ENCODE results near the gene ARHGEF12.

The ARHGEF12 gene

GRCh38 chr11:120432056-120433018, 96.1 kb downstream of the ARHGEF12 start:
- DNase-seq, result no peak

GRCh38 chr11:120441592-120441991, 105.4 kb downstream of the ARHGEF12 start:
- DNase-seq, result no peak

GRCh38 chr11:120442031-120442430, 105.8 kb downstream of the ARHGEF12 start:
- DNase-seq, result no peak

- DNase-seq, result no peak
Observed at GRCh38 chr11:120446802-120447201, 110.6 kb downstream of the ARHGEF12 start.

- DNase-seq, result no peak
Observed at GRCh38 chr11:120448240-120448639, 112.0 kb downstream of the ARHGEF12 start.

GRCh38 chr11:120455487-120455886, 119.3 kb downstream of the ARHGEF12 start:
- DNase-seq, result no peak

- no peak for DNase-seq
Observed at GRCh38 chr11:120457996-120458395, 121.8 kb downstream of the ARHGEF12 start.

- no peak for DNase-seq
Observed at GRCh38 chr11:120462825-120463224, 126.6 kb downstream of the ARHGEF12 start.

- no peak for DNase-seq
Observed at GRCh38 chr11:120465921-120466534, 129.8 kb downstream of the ARHGEF12 start.

GRCh38 chr11:120467627-120468026, 131.4 kb downstream of the ARHGEF12 start:
- no peak for DNase-seq

- no peak for DNase-seq
Observed at GRCh38 chr11:120471131-120471530, 134.9 kb downstream of the ARHGEF12 start.

GRCh38 chr11:120471994-120472393, 135.8 kb downstream of the ARHGEF12 start:
- no peak for DNase-seq

- DNase-seq, result no peak
Observed at GRCh38 chr11:120473503-120473902, 137.3 kb downstream of the ARHGEF12 start.

- DNase-seq, result no peak
Observed at GRCh38 chr11:120482149-120482548, 145.9 kb downstream of the ARHGEF12 start.

- DNase-seq, result no peak
Observed at GRCh38 chr11:120484722-120485121, 148.5 kb downstream of the ARHGEF12 start.

GRCh38 chr11:120486138-120486537, 149.9 kb downstream of the ARHGEF12 start:
- no peak for DNase-seq

- no peak for DNase-seq
Observed at GRCh38 chr11:120489799-120490198, 153.6 kb downstream of the ARHGEF12 start.

GRCh38 chr11:120492486-120492885, 156.3 kb downstream of the ARHGEF12 start:
- no peak for DNase-seq

- no peak for DNase-seq
Observed at GRCh38 chr11:120494595-120494994, 158.4 kb downstream of the ARHGEF12 start.

GRCh38 chr11:120499088-120499487, 162.9 kb downstream of the ARHGEF12 start:
- no peak for DNase-seq

GRCh38 chr11:120499859-120500258, 163.6 kb downstream of the ARHGEF12 start:
- no peak for DNase-seq

- DNase-seq, result no peak
Observed at GRCh38 chr11:120500414-120501071, 164.3 kb downstream of the ARHGEF12 start.

GRCh38 chr11:120501440-120501839, 165.2 kb downstream of the ARHGEF12 start:
- DNase-seq, result no peak
